Breast epithelium (tissue), 4 donors: ENCODE measurements around the gene FMNL2. TPM values are rescaled to one million over a fixed set of nuclear protein-coding genes. Genes with fewer than 3 reads are reported as not detected.

Experiments used
- DNase-seq, 2 donors: peaks; one replicate each; pipeline ENCODE4 v3.0.0-alpha.2; 2019; ENCODE audit warnings: low spot score in 2 of 2
- H3K27ac ChIP-seq, 2 donors: fragments of 200-600 bp; sonication (generic) in 1 of 2; one replicate each; pipeline ENCODE4 v1.5.1; 2016 to 2019; ENCODE audit warnings: mild to moderate bottlenecking in 1 of 2
- H3K27me3 ChIP-seq, 2 donors: fragments of 200-600 bp; sonication (generic) in 1 of 2; one replicate each; pipeline versions ENCODE4 v1.5.1 to v1.6.0; 2017 to 2019; ENCODE audit warnings: control low read depth in 1 of 2, mild to moderate bottlenecking in 1 of 2
- H3K36me3 ChIP-seq: fragments of 200-600 bp; one replicate; pipeline ENCODE4 v1.5.1; 2019
- H3K4me1 ChIP-seq, 2 donors: fragments of 200-600 bp; sonication (generic); one replicate each; pipeline ENCODE4 v1.5.1; 2016 to 2019; ENCODE audit warnings: control low read depth in 1 of 2
- H3K4me3 ChIP-seq, 3 donors: fragments of 200-600 bp; sonication (generic); 1 replicate in 2 of 3; 2 replicates in 1 of 3; pipeline ENCODE4 v1.5.1; 2016 to 2019; ENCODE audit warnings: mild to moderate bottlenecking in 3 of 3, moderate library complexity in 2 of 3
- H3K9me3 ChIP-seq, 2 donors: fragments of 200-600 bp; sonication (generic) in 1 of 2; one replicate each; pipeline ENCODE4 v1.5.1; 2016 to 2019; ENCODE audit warnings: control low read depth in 1 of 2
- CTCF ChIP-seq, 3 donors: fragments of 450-650 bp; IDR thresholded peaks; one replicate each; pipeline ENCODE4 v1.5.1; 2016 to 2017; ENCODE audit warnings: antibody characterized with exemption in 3 of 3, mild to moderate bottlenecking in 3 of 3, moderate library complexity in 3 of 3
- POLR2A ChIP-seq: fragments of 450-650 bp; IDR thresholded peaks from one replicate; pipeline ENCODE4 v1.6.1; 2016; ENCODE audit warnings: antibody characterized with exemption, mild to moderate bottlenecking, moderate library complexity
- POLR2AphosphoS5 ChIP-seq, 3 donors: sonication (generic); formaldehyde crosslinking; IDR thresholded peaks; one replicate each; pipeline ENCODE4 v1.6.1; 2017; ENCODE audit warnings: antibody characterized with exemption in 3 of 3
- intact Hi-C: fragments of 100-400 bp; cut with DNase I; formaldehyde crosslinking; loops from one replicate; pipeline ENCODE4 v1.15.1; 2023; ENCODE audit warnings: low total_unique reads
- total RNA-seq, 3 donors: library from RNA; depleted of rRNA; stranded (reverse); fragments of >200 nt; gene quantifications; one replicate each; pipeline ENCODE4 v1.1.0, GENCODE V29; 2016

FMNL2 gene
- total RNA-seq, 3 donors from 2014 or later = 36.1 to 78.1 (median 40.0) TPM

- no peaks in the 10 kb centered on the region for H3K9me3 ChIP-seq
- no peaks in the 10 kb centered on the region for H3K4me1 ChIP-seq
- no peak for DNase-seq
- TF ChIP-seq POLR2A (no peak), POLR2AphosphoS5 (IDR thresholded peaks at IDR 0.05) (no peak), CTCF (IDR thresholded peaks at IDR 0.05) (no peak)
- H3K27me3 ChIP-seq = no peaks in the 10 kb centered on the region
- no peaks in the 10 kb centered on the region for H3K36me3 ChIP-seq
- intact Hi-C loops = no loop called here
- no peak overlapping the region for H3K27ac ChIP-seq
- no peak overlapping the region for H3K4me3 ChIP-seq
Measured at GRCh38 chr2:152539424-152539823, 204.4 kb downstream of the FMNL2 start.

- H3K36me3 ChIP-seq = no peaks in the 10 kb centered on the region
- no peak overlapping the region for H3K27ac ChIP-seq
- intact Hi-C loops = no loop called here
- H3K4me1 ChIP-seq = no peaks in the 10 kb centered on the region
- TF ChIP-seq POLR2AphosphoS5 (IDR thresholded peaks at IDR 0.05) (no peak), POLR2A (no peak), CTCF (IDR thresholded peaks at IDR 0.05) (no peak)
- DNase-seq = no peak
- H3K27me3 ChIP-seq = no peaks in the 10 kb centered on the region
- no peak overlapping the region for H3K4me3 ChIP-seq
- H3K9me3 ChIP-seq = no peaks in the 10 kb centered on the region
Measured at GRCh38 chr2:152541712-152542111, 206.7 kb downstream of the FMNL2 start.

- H3K4me3 ChIP-seq = no peak overlapping the region
- intact Hi-C loops = no loop called here
- no peak overlapping the region for H3K27ac ChIP-seq
- no peaks in the 10 kb centered on the region for H3K4me1 ChIP-seq
- H3K27me3 ChIP-seq = no peaks in the 10 kb centered on the region
- no peaks in the 10 kb centered on the region for H3K9me3 ChIP-seq
- no peak for DNase-seq
- TF ChIP-seq POLR2A (no peak), POLR2AphosphoS5 (IDR thresholded peaks at IDR 0.05) (no peak), CTCF (IDR thresholded peaks at IDR 0.05) (no peak)
- no peaks in the 10 kb centered on the region for H3K36me3 ChIP-seq
Measured at GRCh38 chr2:152542337-152542994, 207.5 kb downstream of the FMNL2 start.

GRCh38 chr2:152542995-152543481 lies 208.1 kb downstream of the FMNL2 start:
- H3K36me3 ChIP-seq = no peaks in the 10 kb centered on the region
- H3K4me1 ChIP-seq = no peaks in the 10 kb centered on the region
- TF ChIP-seq POLR2A = no peak
- TF ChIP-seq CTCF (IDR thresholded peaks at IDR 0.05) = no peak
- TF ChIP-seq POLR2AphosphoS5 (IDR thresholded peaks at IDR 0.05) = no peak
- H3K9me3 ChIP-seq = no peaks in the 10 kb centered on the region
- no peaks in the 10 kb centered on the region for H3K27me3 ChIP-seq
- no peak overlapping the region for H3K4me3 ChIP-seq
- intact Hi-C loops = no loop called here
- DNase-seq = no peak
- no peak overlapping the region for H3K27ac ChIP-seq

- no peaks in the 10 kb centered on the region for H3K27me3 ChIP-seq
- H3K9me3 ChIP-seq = no peaks in the 10 kb centered on the region
- H3K36me3 ChIP-seq = no peaks in the 10 kb centered on the region
- DNase-seq = no peak
- no peak overlapping the region for H3K27ac ChIP-seq
- no peak overlapping the region for H3K4me3 ChIP-seq
- no peaks in the 10 kb centered on the region for H3K4me1 ChIP-seq
- TF ChIP-seq POLR2A (no peak), POLR2AphosphoS5 (IDR thresholded peaks at IDR 0.05) (no peak), CTCF (IDR thresholded peaks at IDR 0.05) (no peak)
- intact Hi-C loops = no loop called here
Measured at GRCh38 chr2:152543717-152544116, 208.7 kb downstream of the FMNL2 start.
